GM11168 (cell line): ENCODE data around the gene FRMD4B.

Experiments used
- in situ Hi-C: fragments of 300-500 bp; cut with MboI; formaldehyde crosslinking; loops from one replicate; pipeline ENCODE4 v1.12.0; 2022; ENCODE audit warnings: low sequenced_read_pairs; ENCODE audit not compliant: unreplicated experiment

The FRMD4B gene

GRCh38 chr3:69407908-69408307, 22.0 kb upstream of the FRMD4B start:
- in situ Hi-C loops = no loop called here

GRCh38 chr3:69406163-69406562, 20.3 kb upstream of the FRMD4B start:
- in situ Hi-C loops = no loop called here

GRCh38 chr3:69405067-69405466, 19.2 kb upstream of the FRMD4B start:
- in situ Hi-C loops = no loop called here

GRCh38 chr3:69403454-69403853, 17.6 kb upstream of the FRMD4B start:
- in situ Hi-C loops = no loop called here

- in situ Hi-C loops = no loop called here
Measured at GRCh38 chr3:69400683-69401082, 14.8 kb upstream of the FRMD4B start.

- in situ Hi-C loops = no loop called here
Measured at GRCh38 chr3:69392850-69393249, 7.0 kb upstream of the FRMD4B start.

- in situ Hi-C loops = no loop called here
Measured at GRCh38 chr3:69392415-69392814, 6.5 kb upstream of the FRMD4B start.

GRCh38 chr3:69391554-69391953, 5.7 kb upstream of the FRMD4B start:
- in situ Hi-C loops = no loop called here

- in situ Hi-C loops = no loop called here
Measured at GRCh38 chr3:69390771-69391170, 4.9 kb upstream of the FRMD4B start.

- in situ Hi-C loops = no loop called here
Measured at GRCh38 chr3:69389520-69390248, 3.8 kb upstream of the FRMD4B start.

GRCh38 chr3:69388241-69388640, 2.4 kb upstream of the FRMD4B start:
- in situ Hi-C loops = no loop called here

GRCh38 chr3:69386556-69387385, 883 bp upstream of the FRMD4B start:
- in situ Hi-C loops = no loop called here

GRCh38 chr3:69385123-69385722, 665 bp downstream of the FRMD4B start:
- in situ Hi-C loops = no loop called here

- in situ Hi-C loops = no loop called here
Measured at GRCh38 chr3:69384326-69384725, 1.6 kb downstream of the FRMD4B start.

GRCh38 chr3:69379661-69380060, 6.2 kb downstream of the FRMD4B start:
- in situ Hi-C loops = no loop called here

GRCh38 chr3:69378112-69378802, 7.6 kb downstream of the FRMD4B start:
- in situ Hi-C loops = no loop called here

GRCh38 chr3:69377262-69377661, 8.6 kb downstream of the FRMD4B start:
- in situ Hi-C loops = no loop called here

- in situ Hi-C loops = no loop called here
Measured at GRCh38 chr3:69376731-69377130, 9.2 kb downstream of the FRMD4B start.

- in situ Hi-C loops = no loop called here
Measured at GRCh38 chr3:69371816-69372215, 14.1 kb downstream of the FRMD4B start.

- in situ Hi-C loops = no loop called here
Measured at GRCh38 chr3:69370901-69371301, 15.0 kb downstream of the FRMD4B start.
